CD4-positive, alpha-beta memory T cell (primary cell): ENCODE results near the gene ZNF521. TPM values are rescaled to one million over a fixed set of nuclear protein-coding genes. Genes with fewer than 3 reads are reported as not detected.

Experiments
- CTCF ChIA-PET: fragments of 350-600 bp; sonication (Branson Sonifier 250); formaldehyde crosslinking; loops from one replicate; lab custom pipeline; 2021; ENCODE audit warnings: inconsistent platforms; ENCODE audit not compliant: partially characterized antibody; lab: Charles Lee
- POLR2A ChIA-PET: fragments of 350-600 bp; sonication (Branson Sonifier 250); formaldehyde crosslinking; loops from one replicate; lab custom pipeline; 2021; ENCODE audit not compliant: partially characterized antibody; lab: Charles Lee
- DNase-seq, 5 donors: peaks; one replicate each; pipeline versions ENCODE4 v3.0.0 to v3.0.0-alpha.2; 2020 to 2022; ENCODE audit warnings: mixed read lengths in 1 of 5
- H3K27ac ChIP-seq: one replicate; pipeline ENCODE4 v1.7.0; 2013; ENCODE audit warnings: low read depth, low read length
- H3K27me3 ChIP-seq: 2 replicates; pipeline ENCODE4 v1.7.0; 2013; ENCODE audit warnings: mild to moderate bottlenecking, low read length, moderate library complexity; ENCODE audit not compliant: insufficient read depth
- H3K36me3 ChIP-seq: 2 replicates; pipeline ENCODE4 v1.7.0; 2013; ENCODE audit warnings: mild to moderate bottlenecking, low read length, moderate library complexity; ENCODE audit not compliant: insufficient read depth
- H3K4me1 ChIP-seq: 2 replicates; pipeline ENCODE4 v1.7.0; 2013; ENCODE audit warnings: mild to moderate bottlenecking, low read length, moderate library complexity; ENCODE audit not compliant: insufficient read depth
- H3K4me3 ChIP-seq, 2 donors: one replicate each; pipeline ENCODE4 v1.7.0; 2013; ENCODE audit warnings: low read length in 2 of 2, mild to moderate bottlenecking in 1 of 2
- H3K9me3 ChIP-seq, 2 donors: one replicate each; pipeline ENCODE4 v1.7.0; 2013; ENCODE audit warnings: low read length in 2 of 2, control low read depth in 1 of 2; ENCODE audit not compliant: control insufficient read depth in 1 of 2
- H3K27ac Mint-ChIP-seq, 7 donors: one replicate each; pipeline ENCODE4 v1.8.0; 2020 to 2021; ENCODE audit warnings: mixed read lengths in 7 of 7, mild to moderate bottlenecking in 6 of 7, inconsistent platforms in 3 of 7, moderate library complexity in 3 of 7
- H3K27me3 Mint-ChIP-seq, 2 donors: one replicate each; pipeline ENCODE4 v1.8.0; 2020 to 2021; ENCODE audit warnings: mixed read lengths in 2 of 2
- H3K36me3 Mint-ChIP-seq, 2 donors: one replicate each; pipeline ENCODE4 v1.8.0; 2020 to 2021; ENCODE audit warnings: mixed read lengths in 2 of 2, inconsistent platforms in 1 of 2, mild to moderate bottlenecking in 1 of 2
- H3K4me1 Mint-ChIP-seq, 4 donors: one replicate each; pipeline ENCODE4 v1.8.0; 2020 to 2021; ENCODE audit warnings: mixed read lengths in 4 of 4, mild to moderate bottlenecking in 1 of 4
- H3K4me3 Mint-ChIP-seq, 8 donors: one replicate each; pipeline ENCODE4 v1.8.0; 2020 to 2021; ENCODE audit warnings: mixed read lengths in 8 of 8, mild to moderate bottlenecking in 7 of 8, moderate library complexity in 6 of 8, inconsistent platforms in 3 of 8
- H3K9me3 Mint-ChIP-seq, 8 donors: one replicate each; pipeline ENCODE4 v1.8.0; 2020 to 2021; ENCODE audit warnings: mixed read lengths in 8 of 8, mild to moderate bottlenecking in 5 of 8, inconsistent platforms in 3 of 8, moderate library complexity in 1 of 8
- intact Hi-C: fragments of 100-400 bp; cut with micrococcal nuclease; formaldehyde crosslinking; loops from one replicate; pipeline ENCODE4 v1.15.1; 2023
- polyA plus RNA-seq, 2 donors: library from polyadenylated mRNA; unstranded; fragments of 300-500 nt; fragmentation: Illumina TruSeq; gene quantifications; one replicate each; pipeline ENCODE4 v1.2.3, GENCODE V29; 2021
- total RNA-seq, 2 experiments: library from RNA; stranded (reverse); gene quantifications; one replicate each; pipeline ENCODE4 v1.2.3, GENCODE V29; 2021

ZNF521 gene
- total and polyA plus RNA-seq, 4 experiments from 2014 or later: not detected

DNA sequence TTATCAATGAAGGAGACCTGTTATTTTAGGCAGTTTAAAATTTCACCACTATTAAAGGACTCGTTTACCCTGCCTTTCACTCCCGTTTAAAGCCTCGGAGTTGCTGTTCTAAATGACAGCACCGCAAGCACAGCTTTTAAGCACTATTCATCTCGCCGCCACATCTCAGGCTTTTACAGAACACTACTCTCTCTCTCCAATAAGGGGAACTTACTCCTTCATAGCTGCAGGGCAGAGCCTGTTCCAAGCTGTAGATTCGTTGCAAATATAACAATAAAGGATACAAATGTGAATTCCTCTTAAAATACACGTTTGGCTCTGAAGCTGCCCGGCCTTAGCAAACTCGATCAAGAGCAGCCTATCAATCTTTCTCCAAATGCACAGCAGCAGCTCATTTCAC is 271.8 kb downstream of the ZNF521 start:
- DNase-seq: no peak
- Histone ChIP-seq H3K9me3 (no peaks in the 10 kb centered on the region), H3K27ac (no peak overlapping the region), H3K4me1 (no peaks in the 10 kb centered on the region), H3K27me3 (no peaks in the 10 kb centered on the region), H3K36me3 (no peaks in the 10 kb centered on the region), H3K4me3 (no peak overlapping the region)
- Mint-ChIP-seq H3K27me3 (no peaks in the 10 kb centered on the region), H3K4me1 (no peaks in the 10 kb centered on the region), H3K4me3 (no peak overlapping the region), H3K36me3 (no peaks in the 10 kb centered on the region), H3K9me3 (peaks cover 0 to 5% (median 0%) of the 10 kb centered on the region in 8 donors), H3K27ac (peak overlapping the region in 1 of 7 donors; percentile 25)
- POLR2A ChIA-PET: no interaction called here
- CTCF ChIA-PET: no interaction called here
- intact Hi-C loops: no loop called here

DNA sequence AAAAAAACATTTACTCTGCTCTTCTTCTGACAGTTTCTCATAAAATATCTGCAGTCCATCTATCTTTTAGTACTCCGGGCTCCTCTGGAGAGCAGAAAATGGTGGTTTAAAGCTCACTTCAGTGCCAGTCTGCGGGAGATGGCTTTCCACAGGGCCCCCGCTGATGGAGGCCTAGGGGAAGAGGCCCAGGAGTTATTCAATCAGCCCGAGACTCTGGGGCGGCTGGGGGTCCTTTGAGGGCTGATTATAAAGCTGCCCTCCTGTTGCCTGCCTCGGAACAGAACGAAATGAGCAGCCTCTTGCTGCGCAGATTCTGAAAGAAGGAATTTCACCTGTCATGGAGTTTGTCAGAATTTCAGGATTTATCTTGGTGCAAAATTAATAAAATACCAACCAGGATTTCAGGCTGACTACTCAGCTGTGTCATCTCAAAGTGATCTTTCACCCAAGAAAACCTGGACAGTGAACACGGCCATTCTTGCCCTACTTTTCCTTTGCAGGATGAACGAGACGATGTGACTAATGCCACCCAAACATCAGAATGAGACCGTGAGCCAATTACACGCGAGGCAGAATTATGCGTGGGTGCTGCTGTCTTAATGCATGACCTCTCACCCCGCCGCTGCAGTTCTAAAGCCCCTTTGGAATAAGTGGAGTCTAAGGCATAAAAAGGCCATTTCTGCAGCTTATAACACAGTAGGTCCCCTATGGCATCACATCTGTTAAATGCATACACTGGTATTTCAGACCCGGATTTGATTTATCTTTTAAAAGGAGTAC is 273.8 kb downstream of the ZNF521 start:
- Histone ChIP-seq H3K4me3 (no peak overlapping the region), H3K27me3 (no peaks in the 10 kb centered on the region), H3K27ac (no peak overlapping the region), H3K9me3 (no peaks in the 10 kb centered on the region), H3K36me3 (no peaks in the 10 kb centered on the region), H3K4me1 (no peaks in the 10 kb centered on the region)
- H3K36me3 Mint-ChIP-seq: no peaks in the 10 kb centered on the region
- intact Hi-C loops: no loop called here
- no peak overlapping the region for H3K4me3 Mint-ChIP-seq
- no peaks in the 10 kb centered on the region for H3K27me3 Mint-ChIP-seq
- POLR2A ChIA-PET: no interaction called here
- no peak for DNase-seq
- H3K27ac Mint-ChIP-seq: no peak overlapping the region
- peaks cover 0 to 5% (median 0%) of the 10 kb centered on the region in 8 donors for H3K9me3 Mint-ChIP-seq
- no peaks in the 10 kb centered on the region for H3K4me1 Mint-ChIP-seq
- CTCF ChIA-PET: no interaction called here

DNA sequence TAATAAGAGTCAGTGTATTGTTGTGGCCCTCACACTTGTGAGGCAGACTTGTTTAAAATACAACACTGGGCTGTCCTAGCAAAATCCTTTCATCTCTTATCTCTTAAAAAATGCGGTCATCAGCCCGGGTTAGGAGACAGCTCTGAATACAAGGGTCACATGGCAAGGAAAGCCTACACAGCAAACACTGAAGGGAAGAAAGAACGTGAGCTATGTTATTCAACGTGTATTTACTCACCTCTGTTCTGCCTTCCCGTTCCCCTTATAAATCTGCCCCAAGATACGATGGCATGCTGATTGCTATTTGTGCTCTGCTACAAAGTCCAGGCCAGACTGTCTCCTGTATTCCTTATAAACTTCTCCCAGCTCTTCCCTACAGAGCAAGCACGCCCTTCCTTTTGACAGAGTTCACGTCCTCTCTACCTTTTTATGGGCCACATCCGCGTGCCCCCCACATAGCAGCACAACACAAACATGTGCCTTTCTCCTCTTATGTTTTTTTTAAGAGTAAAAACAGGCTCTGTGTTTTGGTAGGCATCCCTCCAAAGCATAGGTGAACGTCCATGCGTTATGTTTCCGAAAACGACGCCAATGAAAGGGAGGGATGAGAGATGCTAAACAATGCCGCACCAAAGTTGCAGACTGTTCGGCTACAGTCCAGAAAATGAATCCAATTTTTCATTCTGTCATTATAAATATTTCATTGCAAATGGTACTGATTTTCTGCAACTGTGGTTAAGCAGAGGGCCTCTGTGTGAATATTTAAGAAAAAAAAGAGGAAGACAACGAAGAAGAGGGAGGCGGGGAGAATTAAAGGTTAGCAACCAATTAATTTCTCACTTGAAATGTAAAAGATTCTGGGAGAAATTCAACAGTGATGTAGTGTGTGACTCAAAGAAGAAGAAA is 274.7 kb downstream of the ZNF521 start:
- H3K36me3 Mint-ChIP-seq: no peaks in the 10 kb centered on the region
- H3K27ac Mint-ChIP-seq: no peak overlapping the region
- Histone ChIP-seq H3K4me3 (no peak overlapping the region), H3K36me3 (no peaks in the 10 kb centered on the region), H3K27me3 (no peaks in the 10 kb centered on the region), H3K4me1 (no peaks in the 10 kb centered on the region), H3K27ac (no peak overlapping the region), H3K9me3 (no peaks in the 10 kb centered on the region)
- ChIA-PET POLR2A (no interaction called here), CTCF (no interaction called here)
- intact Hi-C loops: no loop called here
- no peaks in the 10 kb centered on the region for H3K27me3 Mint-ChIP-seq
- H3K9me3 Mint-ChIP-seq: peaks cover 0 to 5% (median 0%) of the 10 kb centered on the region in 8 donors
- H3K4me3 Mint-ChIP-seq: no peak overlapping the region
- DNase-seq: no peak
- H3K4me1 Mint-ChIP-seq: no peaks in the 10 kb centered on the region

- POLR2A ChIA-PET: no interaction called here
- H3K4me1 ChIP-seq: no peaks in the 10 kb centered on the region
- no peaks in the 10 kb centered on the region for H3K36me3 Mint-ChIP-seq
- intact Hi-C loops: no loop called here
- H3K4me3 Mint-ChIP-seq: no peak overlapping the region
- H3K9me3 Mint-ChIP-seq: peaks cover 0 to 5% (median 0%) of the 10 kb centered on the region in 8 donors
- CTCF ChIA-PET: no interaction called here
- no peak overlapping the region for H3K27ac ChIP-seq
- no peaks in the 10 kb centered on the region for H3K36me3 ChIP-seq
- no peak for DNase-seq
- no peaks in the 10 kb centered on the region for H3K27me3 ChIP-seq
- H3K27me3 Mint-ChIP-seq: no peaks in the 10 kb centered on the region
- H3K9me3 ChIP-seq: no peaks in the 10 kb centered on the region
- no peak overlapping the region for H3K27ac Mint-ChIP-seq
- H3K4me1 Mint-ChIP-seq: no peaks in the 10 kb centered on the region
- no peak overlapping the region for H3K4me3 ChIP-seq
Observed at GRCh38 chr18:25075783-25076182, 276.2 kb downstream of the ZNF521 start.

DNA sequence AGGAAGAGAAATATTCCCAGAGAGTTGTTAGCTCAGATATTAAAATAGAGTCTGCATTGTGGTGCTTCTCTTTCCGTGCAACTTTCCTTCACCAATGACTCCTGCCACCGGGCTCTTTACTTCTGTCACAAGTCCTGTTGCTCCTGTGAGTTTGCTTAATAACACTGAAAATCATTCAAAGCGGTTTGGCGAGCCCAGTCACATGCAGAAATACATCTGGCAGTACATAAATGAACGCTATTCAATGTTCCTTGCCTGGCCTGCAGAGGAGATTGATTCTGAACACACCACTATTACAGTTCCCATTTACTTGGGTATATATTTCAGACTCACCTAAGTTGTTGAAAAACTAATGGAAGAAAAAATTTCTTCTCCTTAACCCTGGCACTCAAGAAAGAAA is 276.6 kb downstream of the ZNF521 start:
- Histone ChIP-seq H3K4me3 (no peak overlapping the region), H3K27me3 (no peaks in the 10 kb centered on the region), H3K27ac (no peak overlapping the region), H3K9me3 (no peaks in the 10 kb centered on the region), H3K4me1 (no peaks in the 10 kb centered on the region), H3K36me3 (no peaks in the 10 kb centered on the region)
- Mint-ChIP-seq H3K27ac (no peak overlapping the region), H3K4me3 (no peak overlapping the region), H3K27me3 (no peaks in the 10 kb centered on the region), H3K36me3 (no peaks in the 10 kb centered on the region), H3K9me3 (peaks cover 0 to 1% (median 0%) of the 10 kb centered on the region in 8 donors), H3K4me1 (no peaks in the 10 kb centered on the region)
- ChIA-PET POLR2A (no interaction called here), CTCF (no interaction called here)
- no peak for DNase-seq
- intact Hi-C loops: no loop called here

DNA sequence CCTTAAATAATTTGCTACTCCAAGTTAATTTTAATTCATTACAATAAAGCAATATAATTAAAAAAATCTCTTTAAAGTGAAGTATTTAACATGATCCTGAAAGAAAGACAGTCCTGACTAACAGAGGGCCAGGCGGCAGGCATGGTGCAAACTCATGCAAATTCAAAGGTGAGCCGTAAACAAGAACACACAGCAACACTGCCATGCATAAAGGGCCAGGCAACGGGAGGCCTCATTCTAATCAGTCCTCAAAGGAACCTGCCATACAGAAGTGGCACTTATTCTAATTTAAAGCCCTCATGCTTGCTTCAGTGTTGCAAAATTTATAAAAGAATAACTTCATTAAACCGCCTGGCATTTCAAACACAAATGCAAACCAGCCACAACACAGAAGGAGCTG is 277.0 kb downstream of the ZNF521 start:
- POLR2A ChIA-PET: no interaction called here
- CTCF ChIA-PET: no interaction called here
- intact Hi-C loops: no loop called here
- Mint-ChIP-seq H3K9me3 (no peaks in the 10 kb centered on the region), H3K36me3 (no peaks in the 10 kb centered on the region), H3K27me3 (no peaks in the 10 kb centered on the region), H3K27ac (no peak overlapping the region), H3K4me1 (no peaks in the 10 kb centered on the region), H3K4me3 (no peak overlapping the region)
- H3K9me3 ChIP-seq: no peaks in the 10 kb centered on the region
- no peak for DNase-seq
- H3K36me3 ChIP-seq: no peaks in the 10 kb centered on the region
- no peaks in the 10 kb centered on the region for H3K4me1 ChIP-seq
- no peaks in the 10 kb centered on the region for H3K27me3 ChIP-seq
- H3K4me3 ChIP-seq: no peak overlapping the region
- no peak overlapping the region for H3K27ac ChIP-seq

GRCh38 chr18:25072205-25072604 is 279.8 kb downstream of the ZNF521 start:
- H3K27me3 ChIP-seq: no peaks in the 10 kb centered on the region
- no peak for DNase-seq
- H3K4me3 ChIP-seq: no peak overlapping the region
- no peaks in the 10 kb centered on the region for H3K9me3 ChIP-seq
- Mint-ChIP-seq H3K36me3 (no peaks in the 10 kb centered on the region), H3K27me3 (no peaks in the 10 kb centered on the region), H3K4me3 (no peak overlapping the region), H3K4me1 (no peaks in the 10 kb centered on the region), H3K9me3 (peaks cover 0 to 3% (median 0%) of the 10 kb centered on the region in 8 donors), H3K27ac (no peak overlapping the region)
- no peaks in the 10 kb centered on the region for H3K36me3 ChIP-seq
- H3K4me1 ChIP-seq: no peaks in the 10 kb centered on the region
- intact Hi-C loops: no loop called here
- no peak overlapping the region for H3K27ac ChIP-seq
- ChIA-PET CTCF (no interaction called here), POLR2A (no interaction called here)
